ENCODE results near the gene LMNB1. TPM values are rescaled to one million over a fixed set of nuclear protein-coding genes. Genes with fewer than 3 reads are reported as not detected.
A peak's percentile ranks its signal among the peaks of the same experiment; 100 is the strongest.

The LMNB1 gene
- total RNA-seq, 3 donors from 2014 or later (not counting 1 experiment from before 2014, with no cell fraction given) = 31.2 to 57.8 (median 37.3) TPM

GRCh38 chr5:126854526-126855110 is 77.7 kb downstream of the LMNB1 start:
- Mint-ChIP-seq H3K4me3 (peak overlapping the region; percentile 74), H3K36me3 (no peaks in the 10 kb centered on the region), H3K27me3 (ENCODE audit: low read depth in 2 of 2) (no peaks in the 10 kb centered on the region), H3K4me1 (peaks cover 39% of the 10 kb centered on the region in 2 donors), H3K9me3 (no peaks in the 10 kb centered on the region), H3K27ac (peak overlapping the region; percentile 63 to 74)
- ATAC-seq (no peak), DNase-seq (no peak)
- WGBS (ENCODE audit: insufficient coverage) = 97% methylated on average over 29 of the region's 35 CpGs
- TF ChIP-seq, protein P1, sequence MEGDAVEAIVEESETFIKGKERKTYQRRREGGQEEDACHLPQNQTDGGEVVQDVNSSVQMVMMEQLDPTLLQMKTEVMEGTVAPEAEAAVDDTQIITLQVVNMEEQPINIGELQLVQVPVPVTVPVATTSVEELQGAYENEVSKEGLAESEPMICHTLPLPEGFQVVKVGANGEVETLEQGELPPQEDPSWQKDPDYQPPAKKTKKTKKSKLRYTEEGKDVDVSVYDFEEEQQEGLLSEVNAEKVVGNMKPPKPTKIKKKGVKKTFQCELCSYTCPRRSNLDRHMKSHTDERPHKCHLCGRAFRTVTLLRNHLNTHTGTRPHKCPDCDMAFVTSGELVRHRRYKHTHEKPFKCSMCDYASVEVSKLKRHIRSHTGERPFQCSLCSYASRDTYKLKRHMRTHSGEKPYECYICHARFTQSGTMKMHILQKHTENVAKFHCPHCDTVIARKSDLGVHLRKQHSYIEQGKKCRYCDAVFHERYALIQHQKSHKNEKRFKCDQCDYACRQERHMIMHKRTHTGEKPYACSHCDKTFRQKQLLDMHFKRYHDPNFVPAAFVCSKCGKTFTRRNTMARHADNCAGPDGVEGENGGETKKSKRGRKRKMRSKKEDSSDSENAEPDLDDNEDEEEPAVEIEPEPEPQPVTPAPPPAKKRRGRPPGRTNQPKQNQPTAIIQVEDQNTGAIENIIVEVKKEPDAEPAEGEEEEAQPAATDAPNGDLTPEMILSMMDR (IDR thresholded peaks at IDR 0.05) = no peak
- Histone ChIP-seq H3K27me3 (ENCODE audit: control insufficient read depth, insufficient read depth, low read length) (no peaks in the 10 kb centered on the region), H3K4me1 (ENCODE audit: control insufficient read depth, insufficient read depth, low read length) (peaks cover 26% of the 10 kb centered on the region), H3K4me3 (ENCODE audit: low read length) (no peak overlapping the region), H3K36me3 (ENCODE audit: control insufficient read depth, insufficient read depth, low read length) (no peaks in the 10 kb centered on the region), H3K9me3 (ENCODE audit: control insufficient read depth, insufficient read depth, low read length) (no peaks in the 10 kb centered on the region), H3K27ac (ENCODE audit: low read length) (no peak overlapping the region)
- intact Hi-C loops (cut with micrococcal nuclease) = loop anchor here (5.0 kb wide), 1 partner anchor 178 kb away; the partner anchor contains the start of gene MARCHF3

GRCh38 chr5:126855266-126855665 is 78.3 kb downstream of the LMNB1 start:
- Mint-ChIP-seq H3K27me3 (ENCODE audit: low read depth in 2 of 2) (no peaks in the 10 kb centered on the region), H3K9me3 (no peaks in the 10 kb centered on the region), H3K4me1 (peaks cover 39% of the 10 kb centered on the region in 2 donors), H3K4me3 (peak overlapping the region; percentile 74), H3K36me3 (no peaks in the 10 kb centered on the region), H3K27ac (peak overlapping the region; percentile 63 to 74)
- Histone ChIP-seq H3K9me3 (ENCODE audit: control insufficient read depth, insufficient read depth, low read length) (no peaks in the 10 kb centered on the region), H3K27me3 (ENCODE audit: control insufficient read depth, insufficient read depth, low read length) (no peaks in the 10 kb centered on the region), H3K4me3 (ENCODE audit: low read length) (no peak overlapping the region), H3K36me3 (ENCODE audit: control insufficient read depth, insufficient read depth, low read length) (no peaks in the 10 kb centered on the region), H3K27ac (ENCODE audit: low read length) (no peak overlapping the region), H3K4me1 (ENCODE audit: control insufficient read depth, insufficient read depth, low read length) (peaks cover 26% of the 10 kb centered on the region)
- TF ChIP-seq, protein P1 (IDR thresholded peaks at IDR 0.05) = no peak
- 45% methylated on average over 8 of the region's 8 CpGs for WGBS (ENCODE audit: insufficient coverage)
- intact Hi-C loops (cut with micrococcal nuclease) = no loop called here
- ATAC-seq (peak in 2 of 3 donors; percentile 11 to 30), DNase-seq (peak in 1 of 2 donors; percentile 19)

DNA sequence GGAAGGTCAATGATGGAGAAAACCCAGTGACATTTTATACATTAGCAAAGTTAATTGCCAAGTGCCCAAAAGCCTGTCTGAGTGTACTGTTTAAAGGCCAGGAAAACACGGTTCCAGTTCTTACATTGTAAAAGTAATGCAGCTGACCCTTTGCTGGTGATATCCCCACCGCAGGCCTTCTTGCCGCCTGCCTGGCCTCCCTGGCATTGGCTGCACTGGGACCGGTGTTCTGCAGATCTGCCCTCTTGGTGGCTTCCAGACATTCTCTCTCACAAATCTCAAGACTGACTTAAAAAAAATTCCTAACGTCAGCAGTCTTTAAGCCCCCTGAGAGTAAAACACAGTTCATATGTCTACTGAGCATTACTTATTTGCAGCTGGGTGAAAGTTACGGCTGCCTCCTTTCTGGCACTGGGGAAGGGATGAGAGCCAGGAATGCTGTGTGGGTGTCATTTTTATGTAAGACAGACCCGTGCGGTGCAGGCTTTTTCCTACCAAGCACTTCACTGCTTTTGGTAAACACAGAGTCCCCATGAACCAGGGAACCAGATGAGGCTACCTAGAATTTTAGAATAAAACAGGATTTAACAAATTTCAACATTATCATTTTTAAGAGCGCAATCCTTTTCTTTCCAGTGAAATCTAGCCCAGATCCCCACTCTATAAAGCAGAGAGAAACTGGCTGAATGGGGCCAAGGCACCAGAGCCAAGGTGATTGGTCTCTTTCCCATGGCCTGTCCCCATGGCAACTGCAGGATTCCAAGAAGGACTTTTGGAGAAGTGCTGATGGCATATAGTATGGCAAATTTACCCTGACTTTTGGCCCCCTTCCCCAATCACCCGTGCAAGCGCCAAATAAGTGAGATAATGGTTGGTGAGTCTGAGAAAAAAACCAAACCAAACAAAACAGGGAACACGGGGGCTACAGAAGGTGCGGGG is 80.8 kb downstream of the LMNB1 start:
- Histone ChIP-seq H3K27me3 (ENCODE audit: control insufficient read depth, insufficient read depth, low read length) (no peaks in the 10 kb centered on the region), H3K9me3 (ENCODE audit: control insufficient read depth, insufficient read depth, low read length) (no peaks in the 10 kb centered on the region), H3K27ac (ENCODE audit: low read length) (no peak overlapping the region), H3K4me3 (ENCODE audit: low read length) (no peak overlapping the region), H3K36me3 (ENCODE audit: control insufficient read depth, insufficient read depth, low read length) (no peaks in the 10 kb centered on the region), H3K4me1 (ENCODE audit: control insufficient read depth, insufficient read depth, low read length) (peaks cover 14% of the 10 kb centered on the region)
- Mint-ChIP-seq H3K27ac (no peak overlapping the region), H3K36me3 (no peaks in the 10 kb centered on the region), H3K4me1 (peaks cover 23% of the 10 kb centered on the region in 2 donors), H3K4me3 (no peak overlapping the region), H3K9me3 (no peaks in the 10 kb centered on the region), H3K27me3 (ENCODE audit: low read depth in 2 of 2) (no peaks in the 10 kb centered on the region)
- 98% methylated on average over 11 of the region's 13 CpGs for WGBS (ENCODE audit: insufficient coverage)
- ATAC-seq = no peak
- no peak for DNase-seq
- intact Hi-C loops (cut with micrococcal nuclease) = no loop called here
- TF ChIP-seq, protein P1 (IDR thresholded peaks at IDR 0.05) = no peak

All from natural killer cell (primary cell).